GM18909 (cell line): ENCODE data around the gene CFAP251.
"Not testable (repeated sequence)": the region's sequence is repeated elsewhere in the genome, so short reads cannot be mapped to it uniquely, and the experiment has no call there.

Experiments
- ATAC-seq: cut with Tn5 transposase; IDR thresholded peaks from one replicate; pipeline ENCODE4 v1.9.1; 2021; ENCODE audit warnings: mild to moderate bottlenecking; ENCODE audit not compliant: unreplicated experiment, poor library complexity

The CFAP251 gene

DNA sequence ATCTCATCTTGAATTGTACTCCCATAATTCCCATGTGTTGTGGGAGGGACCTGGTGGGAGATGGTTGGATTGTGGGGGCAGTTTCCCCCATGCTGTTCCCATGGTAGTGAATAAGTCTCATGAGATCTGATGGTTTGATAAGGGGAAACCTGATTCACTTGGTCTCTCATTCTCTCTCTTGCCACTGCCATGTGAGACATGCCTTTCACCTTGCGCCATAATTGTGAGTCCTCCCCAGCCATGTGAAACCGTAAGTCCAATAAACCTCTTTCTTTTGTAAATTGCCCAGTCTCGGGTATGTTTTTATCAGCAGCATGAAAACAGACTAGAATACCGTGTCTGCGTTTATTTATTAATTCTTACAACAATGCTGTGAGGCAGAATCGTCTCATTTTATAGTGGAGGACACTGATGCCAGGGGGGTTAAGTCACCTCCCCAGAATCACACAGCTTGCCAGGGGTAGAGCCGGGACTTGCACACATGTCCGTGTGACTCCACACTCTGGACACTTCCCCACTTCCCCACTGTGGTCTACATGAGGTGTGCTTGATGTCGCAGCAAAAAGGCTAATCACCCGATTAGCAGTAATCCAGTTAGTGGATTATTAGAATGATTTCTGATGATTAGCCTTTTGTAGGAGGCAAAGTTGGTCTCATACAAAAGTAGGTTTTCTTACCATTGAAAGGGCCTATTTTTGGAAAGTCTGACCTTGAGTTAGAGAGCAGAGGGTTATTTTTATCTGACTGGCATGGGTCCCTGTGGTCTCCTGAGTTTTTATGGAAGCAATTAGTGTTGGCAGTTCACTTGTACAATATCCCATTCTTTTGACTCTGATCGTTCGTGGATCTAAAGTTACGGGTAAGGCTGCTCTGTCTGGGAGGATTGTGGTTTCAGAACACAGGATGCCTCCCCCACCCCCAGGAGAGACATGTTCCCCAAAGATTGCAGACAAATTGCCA is 55.9 kb downstream of the CFAP251 start:
- no peak for ATAC-seq

DNA sequence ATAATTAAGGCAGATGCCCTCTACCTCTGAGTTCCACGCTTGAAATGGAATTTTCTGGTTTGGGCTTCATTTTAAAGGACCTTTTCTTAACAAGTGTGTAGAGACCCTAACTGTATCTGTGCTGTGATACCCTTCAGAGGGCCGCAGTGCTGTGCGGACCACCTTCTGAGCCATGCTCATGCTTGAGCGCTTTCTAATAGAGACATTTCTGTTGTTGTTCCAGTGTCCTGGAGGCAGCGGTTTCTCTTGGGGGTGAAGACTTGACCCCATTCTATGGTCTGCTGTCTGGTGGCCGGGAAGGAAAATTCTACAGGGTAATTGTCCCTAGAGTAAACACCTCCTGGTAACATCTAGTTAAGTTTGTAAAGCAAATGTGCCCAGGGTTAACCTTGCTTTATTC is 56.6 kb downstream of the CFAP251 start:
- ATAC-seq, result no peak

- no peak for ATAC-seq
Observed at GRCh38 chr12:121976950-121977349, 58.6 kb downstream of the CFAP251 start.

DNA sequence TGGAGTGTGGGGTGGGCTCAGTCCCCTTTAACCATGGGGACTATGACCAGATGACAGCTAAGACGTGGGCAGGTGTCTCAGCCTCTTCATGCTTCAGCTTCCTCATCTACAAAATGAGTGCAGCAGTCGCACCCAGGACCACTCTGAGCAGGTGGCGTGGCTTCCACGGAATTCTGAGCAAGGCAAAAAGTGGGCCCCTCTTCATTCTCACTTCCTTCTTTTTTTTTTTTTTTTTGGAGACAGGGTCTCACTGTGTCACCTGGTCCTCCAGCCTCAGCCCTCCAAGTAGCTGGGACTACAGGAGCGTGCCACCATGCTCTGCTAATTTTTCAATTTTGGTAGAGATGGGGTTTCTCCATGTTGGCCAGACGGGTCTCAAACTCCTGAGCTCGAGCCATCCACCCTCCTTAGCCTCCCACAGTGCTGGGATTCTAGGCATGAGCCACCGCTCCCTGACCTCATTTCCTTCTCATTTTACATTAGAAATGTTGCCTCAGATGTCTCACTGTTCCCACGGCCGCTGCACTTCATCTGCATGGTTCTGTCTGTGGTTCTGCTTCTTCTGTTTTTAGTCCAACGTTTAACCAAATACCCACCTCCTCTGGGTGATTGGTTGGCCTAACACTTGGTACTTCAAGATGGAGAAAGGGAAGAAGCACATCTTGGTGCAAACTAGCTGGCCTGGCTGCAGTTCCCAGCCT is 61.9 kb downstream of the CFAP251 start:
- ATAC-seq, result peak; percentile 47

- no peak for ATAC-seq
Observed at GRCh38 chr12:121980892-121981272, 62.5 kb downstream of the CFAP251 start.

GRCh38 chr12:121981456-121981855 is 63.1 kb downstream of the CFAP251 start:
- ATAC-seq, result no peak

DNA sequence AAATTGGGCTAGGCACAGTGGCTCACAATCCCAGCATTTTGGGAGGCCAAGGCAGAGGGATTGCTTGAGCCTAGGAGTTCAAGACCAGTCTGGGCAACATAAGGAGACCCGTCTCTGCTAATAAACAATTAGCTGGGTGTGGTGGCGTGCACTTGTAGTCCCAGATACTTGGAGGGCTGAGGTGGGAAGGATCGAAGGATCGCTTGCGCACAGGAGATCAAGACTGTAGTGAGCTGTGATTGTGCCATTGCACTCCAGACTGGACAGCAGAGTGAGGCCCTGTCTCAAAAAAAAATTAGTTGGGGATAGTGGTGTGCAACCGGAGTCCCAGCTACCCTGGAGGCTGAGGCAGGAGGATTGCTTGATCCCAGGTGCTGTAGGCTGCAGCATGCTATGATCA is 64.6 kb downstream of the CFAP251 start:
- ATAC-seq, result no peak

DNA sequence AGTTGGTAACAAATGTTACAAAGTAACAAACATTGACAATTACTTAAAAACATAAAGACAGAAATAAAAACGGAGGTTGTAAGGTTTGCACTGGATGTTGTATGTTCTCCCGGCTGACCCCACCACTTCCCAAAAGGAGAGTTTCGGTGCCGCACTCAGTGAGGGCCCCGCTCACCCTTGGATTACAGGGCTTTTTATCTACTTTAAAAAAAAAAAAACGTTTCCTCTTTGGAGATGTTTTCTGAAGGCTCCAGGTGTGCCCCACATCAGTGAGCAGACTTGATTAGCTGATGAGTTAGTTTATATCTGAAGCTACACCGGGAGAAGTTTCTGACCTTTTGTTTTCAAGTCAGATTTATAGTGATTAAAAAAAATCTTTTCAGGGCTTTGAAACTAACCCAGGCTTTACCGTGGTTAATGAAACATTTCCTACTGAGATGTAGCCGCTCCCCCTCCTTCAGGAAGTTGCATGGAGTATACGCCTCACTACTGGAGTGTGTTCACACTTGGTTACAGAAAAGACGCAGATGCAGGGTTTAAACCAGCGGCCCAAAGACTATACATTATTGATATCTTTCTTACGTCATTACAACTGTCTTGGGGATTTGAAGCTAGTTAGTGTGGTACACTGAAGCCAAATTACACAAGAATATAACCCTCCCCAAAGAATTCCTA is 65.3 kb downstream of the CFAP251 start:
- no peak for ATAC-seq

DNA sequence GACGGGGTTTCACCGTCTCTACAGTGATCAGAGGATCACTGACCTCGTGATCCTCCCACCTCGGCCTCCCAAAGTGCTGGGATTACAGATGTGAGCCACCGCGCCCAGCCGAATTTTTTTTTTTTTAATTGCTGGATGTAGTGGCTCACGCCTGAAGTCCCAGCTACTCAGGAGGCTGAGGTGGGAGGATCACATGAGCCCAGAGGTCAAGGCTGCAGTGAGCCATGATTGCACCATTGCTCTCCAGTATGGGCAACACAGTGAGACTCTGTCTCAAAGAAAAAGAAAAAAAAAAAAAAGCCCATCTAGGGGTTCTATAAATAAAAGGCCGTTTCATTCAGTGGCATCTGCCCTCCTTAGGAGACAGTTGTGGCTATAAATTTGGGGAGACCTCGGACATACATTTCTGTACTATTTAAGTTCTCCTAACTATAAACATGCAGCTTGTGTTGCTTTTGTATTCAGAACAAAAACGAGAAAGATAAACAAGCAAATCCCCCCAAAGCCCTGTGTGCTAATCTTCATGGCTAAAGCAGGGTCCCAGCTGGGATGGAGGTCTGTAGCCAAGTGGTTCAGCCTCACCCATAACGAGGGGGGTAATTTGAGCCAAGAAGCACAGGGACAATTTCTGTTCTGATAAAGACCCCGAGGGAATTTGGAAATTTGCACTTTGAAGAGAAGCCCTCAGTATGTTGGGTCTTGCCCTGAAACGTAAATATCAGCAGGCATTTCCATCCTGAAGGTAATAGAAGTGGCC is 68.3 kb downstream of the CFAP251 start:
- no peak for ATAC-seq

- not testable (repeated sequence) for ATAC-seq
Observed at GRCh38 chr12:121988519-121988918, 70.1 kb downstream of the CFAP251 start.

- ATAC-seq, result no peak
Observed at GRCh38 chr12:121989276-121990113, 71.1 kb downstream of the CFAP251 start.

DNA sequence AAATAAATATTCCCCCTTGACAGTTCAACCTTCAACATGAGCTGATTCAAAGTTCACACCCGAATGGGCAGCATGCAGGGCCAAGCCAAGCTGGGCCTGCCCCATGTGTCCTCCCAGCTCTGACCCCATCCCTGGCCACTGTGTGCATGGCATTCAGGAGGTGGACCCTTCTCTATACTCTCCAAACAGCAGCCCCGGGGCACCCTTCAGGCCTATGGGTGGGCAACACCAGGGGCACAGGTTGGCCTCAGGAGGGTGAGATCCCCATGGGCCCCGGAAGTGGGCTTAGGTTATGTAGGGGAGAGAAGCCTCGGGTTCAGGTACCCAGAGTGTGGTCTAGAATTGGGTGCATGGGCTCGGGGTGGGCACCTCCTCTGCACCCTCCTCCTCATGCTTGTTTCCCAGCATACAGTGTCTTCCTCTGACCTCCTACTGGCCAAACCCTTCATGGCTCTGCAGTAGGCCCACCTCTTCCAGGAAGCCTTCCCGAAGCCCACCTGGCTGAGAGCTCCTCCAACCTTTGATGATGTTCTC is 71.8 kb downstream of the CFAP251 start:
- ATAC-seq, result no peak

DNA sequence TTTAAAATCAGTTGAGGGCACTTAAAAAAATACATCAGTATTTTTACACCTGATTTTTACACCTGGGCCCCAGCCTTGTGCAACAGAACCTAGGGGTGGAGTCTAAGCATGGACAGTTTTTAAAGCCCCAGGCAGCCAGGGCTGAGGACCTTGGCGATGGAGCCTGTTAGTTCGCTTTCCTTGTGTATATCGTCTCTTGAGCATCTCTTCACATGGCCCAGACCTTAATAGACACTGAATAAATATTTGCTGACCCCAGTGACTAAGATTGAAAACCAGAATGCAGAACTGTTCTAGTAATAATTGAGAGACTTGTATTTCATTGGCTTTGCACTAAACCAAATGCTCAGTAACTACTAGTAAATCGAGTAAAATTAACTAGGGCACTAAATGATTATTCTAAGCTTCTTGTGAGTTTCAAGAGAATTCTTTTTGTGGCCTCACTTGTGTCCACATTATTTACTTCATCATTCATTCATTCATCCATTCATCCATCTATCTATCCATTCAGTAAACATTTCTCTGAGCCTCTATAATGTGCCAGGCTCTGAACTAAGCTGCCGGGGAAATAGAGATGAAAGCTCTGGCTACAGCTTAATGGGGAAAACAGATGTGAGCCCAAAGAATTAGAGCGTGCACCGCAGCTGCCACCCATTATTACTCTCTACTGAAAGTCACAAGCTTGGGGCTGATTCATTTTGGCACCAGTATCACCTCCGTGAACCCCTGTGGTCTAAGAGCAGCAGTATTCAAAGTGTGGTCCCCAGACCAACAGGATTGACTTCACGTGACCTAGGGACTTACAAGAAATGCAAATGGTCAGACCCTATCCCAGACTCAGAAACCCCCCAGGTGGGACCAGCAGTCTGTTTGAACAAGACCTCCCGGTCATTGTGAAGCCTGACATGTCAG is 72.6 kb downstream of the CFAP251 start:
- peak; percentile 76 for ATAC-seq

DNA sequence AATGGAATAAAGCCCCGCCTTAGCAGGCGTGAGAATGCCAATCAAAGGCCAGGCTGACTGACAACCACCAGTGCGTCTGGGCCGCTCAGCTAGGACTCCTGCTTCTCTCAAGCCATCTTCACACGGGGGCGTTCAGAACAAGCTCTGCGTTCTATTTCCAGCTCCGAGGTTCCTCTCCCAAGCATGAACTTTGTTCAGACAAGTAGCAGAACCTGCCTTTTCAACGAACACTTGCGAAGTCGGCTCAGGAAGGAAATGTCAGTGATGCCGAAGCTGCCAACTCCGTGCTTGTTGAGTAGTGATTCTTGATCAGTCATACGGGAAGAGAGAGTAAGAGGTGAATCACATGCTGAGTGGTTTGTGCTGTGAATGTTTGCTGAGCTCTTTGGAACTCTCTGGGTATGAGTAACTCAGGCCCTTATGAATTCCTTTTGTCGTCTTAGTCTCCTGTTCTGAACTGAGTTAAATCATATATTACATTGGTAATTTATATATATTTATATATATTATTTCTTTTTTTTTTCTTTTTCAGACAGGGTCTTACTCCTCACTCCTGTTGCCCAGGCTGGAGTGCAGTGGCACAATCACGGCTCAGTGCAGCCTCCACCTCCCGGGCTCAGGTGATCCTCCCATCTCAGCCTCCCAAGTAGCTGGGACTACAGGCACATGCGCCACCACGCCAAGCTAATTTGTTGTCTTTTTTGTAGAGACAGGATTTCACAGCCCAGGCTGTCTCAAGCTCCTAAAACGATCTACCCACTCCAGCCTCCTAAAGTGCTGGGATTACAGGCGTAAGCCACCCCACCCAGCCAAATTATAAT is 73.9 kb downstream of the CFAP251 start:
- peak; percentile 79 for ATAC-seq

DNA sequence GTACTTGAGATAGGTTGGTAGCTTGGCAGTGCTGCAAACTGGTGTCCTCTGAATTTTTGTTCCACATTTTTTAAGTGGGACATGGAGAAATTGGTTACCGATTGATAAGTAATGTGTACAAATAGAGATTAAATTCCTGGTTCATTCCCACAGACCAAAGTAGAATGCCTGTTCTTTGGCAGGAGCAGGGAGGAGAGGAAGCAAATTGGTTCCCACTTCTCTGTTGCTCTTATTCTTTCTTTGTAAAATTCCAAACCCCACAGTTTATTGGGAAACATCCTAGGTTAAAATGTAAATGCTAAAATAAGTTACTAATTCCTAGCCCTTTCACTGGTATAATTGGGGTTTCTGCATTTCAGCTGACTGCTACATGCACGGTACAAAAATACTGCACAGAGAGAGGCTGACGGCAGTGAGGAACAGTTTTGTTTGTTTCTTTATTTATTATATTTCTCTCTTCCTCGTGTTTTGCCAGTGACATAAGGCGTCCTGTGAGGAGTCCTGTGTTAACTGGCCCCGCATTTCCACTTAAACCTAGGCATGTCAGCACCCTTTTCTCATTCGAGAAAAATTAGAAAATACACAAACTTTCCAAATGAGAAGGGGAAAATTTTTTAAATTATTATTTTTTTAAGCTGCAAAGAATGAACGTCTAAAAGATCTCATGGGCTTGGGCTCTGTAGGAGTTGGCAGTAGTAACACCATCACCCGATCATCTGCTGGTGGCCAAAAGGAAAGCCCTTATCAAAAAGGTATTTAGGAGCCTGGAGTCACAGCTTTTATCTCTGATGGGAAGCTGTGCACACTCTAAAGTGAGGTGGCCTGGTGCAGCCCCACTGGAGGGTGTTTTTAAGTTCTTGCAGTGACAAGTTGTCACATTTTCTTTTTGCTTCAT is 77.9 kb downstream of the CFAP251 start:
- ATAC-seq, result no peak

DNA sequence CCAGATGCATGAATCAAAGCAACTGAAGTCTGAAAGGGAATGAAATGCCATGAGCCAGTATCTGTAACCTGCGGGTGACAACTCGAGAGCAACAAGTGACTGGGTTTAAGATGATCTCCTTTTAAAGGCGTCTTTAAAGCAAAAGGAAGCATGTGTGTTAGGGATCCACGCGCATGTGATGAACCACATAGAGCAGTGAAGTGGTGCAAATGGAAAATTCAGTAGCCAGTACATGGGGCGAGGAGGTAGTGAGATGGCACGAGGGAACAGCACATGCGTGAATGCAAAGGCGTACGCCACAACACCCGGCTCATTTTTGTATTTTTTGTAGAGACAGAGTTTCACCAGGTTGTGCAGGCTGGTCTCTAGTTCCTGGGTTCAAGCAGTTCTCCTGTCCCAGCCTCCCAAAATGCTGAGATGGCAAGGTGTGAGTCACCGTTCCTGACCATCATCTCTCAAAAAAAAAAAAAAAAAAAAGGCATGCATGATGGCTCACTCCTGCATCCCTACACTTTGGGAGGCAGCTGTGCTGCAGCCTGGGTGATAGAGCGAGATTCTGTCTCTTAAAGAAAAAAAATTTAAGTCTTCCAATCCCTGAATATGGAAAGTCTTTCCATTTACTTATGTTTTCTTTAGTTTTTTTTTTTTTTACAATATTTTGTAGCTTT is 78.7 kb downstream of the CFAP251 start:
- ATAC-seq, result no peak
